IMR-90 (cell line): ENCODE results near the gene LMBRD2.

Experiments used
- CEBPB ChIP-seq: IDR thresholded peaks from 2 replicates; pipeline ENCODE4 v1.6.1; 2012; ENCODE audit warnings: low read depth, low read length, improper control_type of control experiment
- CTCF ChIP-seq: conservative IDR thresholded peaks from 2 replicates; pipeline ENCODE4 v1.5.1; 2012; ENCODE audit warnings: mild to moderate bottlenecking, low read depth, low read length, improper control_type of control experiment
- MXI1 ChIP-seq: IDR thresholded peaks from 2 replicates; pipeline ENCODE4 v1.6.1; 2012; ENCODE audit warnings: low read depth, mild to moderate bottlenecking, low read length, moderate library complexity, borderline replicate concordance
- POLR2A ChIP-seq: IDR thresholded peaks from 2 replicates; pipeline ENCODE4 v1.6.1; 2012; ENCODE audit warnings: mild to moderate bottlenecking, low read depth, low read length
- RAD21 ChIP-seq: IDR thresholded peaks from 2 replicates; pipeline ENCODE4 v1.6.1; 2012; ENCODE audit warnings: low read length, improper control_type of control experiment
- SMC3 ChIP-seq: fragments of 150-350 bp; IDR thresholded peaks from 2 replicates; pipeline ENCODE4 v1.6.1; 2016; ENCODE audit warnings: low read depth, mild to moderate bottlenecking, antibody characterized with exemption, low read length, moderate library complexity
- USF2 ChIP-seq: fragments of 150-350 bp; IDR thresholded peaks from 2 replicates; pipeline ENCODE4 v1.6.1; 2017; ENCODE audit warnings: mild to moderate bottlenecking, antibody characterized with exemption, low read length, low read depth

- TF ChIP-seq MXI1 (no peak), POLR2A (no peak), CTCF (no peak), CEBPB (no peak), USF2 (no peak), SMC3 (no peak), RAD21 (no peak)
These were observed 3.6 kb upstream of the LMBRD2 start for GRCh38 chr5:36155291-36155690.
